ENCODE data around the gene QSER1. TPM values are rescaled to one million over a fixed set of nuclear protein-coding genes. Genes with fewer than 3 reads are reported as not detected.
A peak's percentile ranks its signal among the peaks of the same experiment; 100 is the strongest.

The QSER1 gene
- polyA plus RNA-seq, 1 donor (not counting 4 experiments of a cell fraction or from before 2014, with no cell fraction given): 14.7 TPM

DNA sequence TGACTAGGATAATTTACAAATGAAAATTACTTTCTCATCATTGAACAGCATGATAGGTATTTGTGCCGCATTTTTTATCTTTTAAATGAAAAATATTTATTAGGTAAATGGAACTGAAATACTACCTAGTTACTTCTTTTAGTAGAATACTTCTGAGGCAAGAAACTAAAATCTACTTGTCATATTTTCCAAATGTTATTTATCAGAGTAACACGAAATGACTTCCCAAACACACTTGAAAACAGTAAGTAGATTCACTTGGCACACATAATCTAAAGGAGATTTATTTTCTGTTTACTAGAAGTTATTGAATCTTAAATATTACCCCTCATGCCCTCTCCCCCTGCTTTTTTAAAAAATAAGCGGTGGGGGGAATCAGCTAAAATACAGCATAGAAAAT is 2.3 kb downstream of the QSER1 start:
- no peak for FAIRE-seq
- H3K27ac ChIP-seq (ENCODE audit: control insufficient read depth, insufficient read depth, low read length): peak overlapping the region; percentile 81
- H3K9ac ChIP-seq (ENCODE audit: control insufficient read depth, extremely low read depth, insufficient read depth, low read length): peak overlapping the region; percentile 91

DNA sequence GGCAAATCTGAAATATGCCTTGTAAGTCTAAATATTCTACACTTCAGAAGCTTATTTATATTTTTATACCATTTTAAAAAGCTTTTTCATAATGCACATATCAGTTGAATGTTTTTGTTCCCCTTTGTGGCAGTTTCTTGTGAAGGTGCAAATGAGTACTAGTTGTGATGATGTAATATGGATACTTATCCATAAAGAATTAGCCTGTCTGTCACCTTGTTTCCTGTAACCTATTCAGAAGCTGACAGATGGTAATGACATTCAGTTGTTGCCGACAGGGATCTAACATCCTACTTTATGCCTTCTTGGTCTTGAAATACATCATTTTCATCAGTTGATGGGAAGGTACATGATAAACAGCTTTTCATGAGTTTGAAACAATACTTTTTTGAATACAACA is 2.9 kb downstream of the QSER1 start:
- Histone ChIP-seq H4K20me1 (ENCODE audit: control insufficient read depth, extremely low read depth, insufficient read depth, low read length) (no peaks in the 10 kb centered on the region), H3K9me1 (ENCODE audit: control insufficient read depth, extremely low read depth, insufficient read depth, low read length) (peaks cover 2% of the 10 kb centered on the region), H3K9ac (ENCODE audit: control insufficient read depth, extremely low read depth, insufficient read depth, low read length) (no peak overlapping the region), H3K79me2 (ENCODE audit: control insufficient read depth, insufficient read depth, low read length) (peaks cover 68% of the 10 kb centered on the region), H3K4me3 (ENCODE audit: control insufficient read depth in 2 of 3, extremely low read depth in 1 of 3, insufficient read depth in 2 of 3, low read depth in 1 of 3, low read length in 3 of 3) (no peak overlapping the region), H3K27ac (ENCODE audit: control insufficient read depth, insufficient read depth, low read length) (no peak overlapping the region), H3K4me2 (ENCODE audit: control insufficient read depth, extremely low read depth, insufficient read depth, low read depth, low read length) (peak overlapping the region; percentile 16), H3K9me3 (ENCODE audit: control insufficient read depth, low read depth, low read length) (no peaks in the 10 kb centered on the region), H3K36me3 (ENCODE audit: control insufficient read depth in 2 of 2, extremely low read depth in 1 of 2, insufficient read depth in 2 of 2, low read length in 2 of 2) (peaks cover 0 to 3% of the 10 kb centered on the region in 2 experiments), H3K27me3 (ENCODE audit: control insufficient read depth, extremely low read depth, insufficient read depth, low read length) (no peaks in the 10 kb centered on the region), H2AFZ (ENCODE audit: control insufficient read depth, low read length) (no peak overlapping the region), H3K4me1 (ENCODE audit: control insufficient read depth, extremely low read depth, insufficient read depth, low read length) (peaks cover 13% of the 10 kb centered on the region)
- no peak for FAIRE-seq
- dilution Hi-C loops (cut with MboI; ENCODE audit: extremely low pct_ligation_motif_present, low sequenced_read_pairs): no loop called here
- DNase-seq (ENCODE audit: low read depth, low spot score): no peak
- TF ChIP-seq EZH2 (IDR thresholded peaks at IDR 0.05; ENCODE audit: low read length): no peak
- TF ChIP-seq, protein P1, sequence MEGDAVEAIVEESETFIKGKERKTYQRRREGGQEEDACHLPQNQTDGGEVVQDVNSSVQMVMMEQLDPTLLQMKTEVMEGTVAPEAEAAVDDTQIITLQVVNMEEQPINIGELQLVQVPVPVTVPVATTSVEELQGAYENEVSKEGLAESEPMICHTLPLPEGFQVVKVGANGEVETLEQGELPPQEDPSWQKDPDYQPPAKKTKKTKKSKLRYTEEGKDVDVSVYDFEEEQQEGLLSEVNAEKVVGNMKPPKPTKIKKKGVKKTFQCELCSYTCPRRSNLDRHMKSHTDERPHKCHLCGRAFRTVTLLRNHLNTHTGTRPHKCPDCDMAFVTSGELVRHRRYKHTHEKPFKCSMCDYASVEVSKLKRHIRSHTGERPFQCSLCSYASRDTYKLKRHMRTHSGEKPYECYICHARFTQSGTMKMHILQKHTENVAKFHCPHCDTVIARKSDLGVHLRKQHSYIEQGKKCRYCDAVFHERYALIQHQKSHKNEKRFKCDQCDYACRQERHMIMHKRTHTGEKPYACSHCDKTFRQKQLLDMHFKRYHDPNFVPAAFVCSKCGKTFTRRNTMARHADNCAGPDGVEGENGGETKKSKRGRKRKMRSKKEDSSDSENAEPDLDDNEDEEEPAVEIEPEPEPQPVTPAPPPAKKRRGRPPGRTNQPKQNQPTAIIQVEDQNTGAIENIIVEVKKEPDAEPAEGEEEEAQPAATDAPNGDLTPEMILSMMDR (optimal IDR thresholded peaks at IDR 0.05 in 1 of 3, IDR thresholded peaks at IDR 0.05 in 1 of 3, conservative IDR thresholded peaks at IDR 0.05 in 1 of 3; ENCODE audit: extremely low read depth in 1 of 3, insufficient read depth in 2 of 3, low read length in 3 of 3): no peak

More for the DNA sequence above, 2.3 kb downstream of the QSER1 start:
- peaks cover 2% of the 10 kb centered on the region for H3K9me1 ChIP-seq (ENCODE audit: control insufficient read depth, extremely low read depth, insufficient read depth, low read length)
- H3K4me3 ChIP-seq (ENCODE audit: control insufficient read depth in 2 of 3, extremely low read depth in 1 of 3, insufficient read depth in 2 of 3, low read depth in 1 of 3, low read length in 3 of 3): peak overlapping the region; percentile 80 to 96 (median 92)
- H3K9me3 ChIP-seq (ENCODE audit: control insufficient read depth, low read depth, low read length): no peaks in the 10 kb centered on the region
- DNase-seq (ENCODE audit: low read depth, low spot score): no peak
- H3K36me3 ChIP-seq (ENCODE audit: control insufficient read depth in 2 of 2, extremely low read depth in 1 of 2, insufficient read depth in 2 of 2, low read length in 2 of 2): peaks cover 0 to 3% of the 10 kb centered on the region in 2 experiments
- no peaks in the 10 kb centered on the region for H4K20me1 ChIP-seq (ENCODE audit: control insufficient read depth, extremely low read depth, insufficient read depth, low read length)
- peaks cover 64% of the 10 kb centered on the region for H3K79me2 ChIP-seq (ENCODE audit: control insufficient read depth, insufficient read depth, low read length)
- no peak overlapping the region for H2AFZ ChIP-seq (ENCODE audit: control insufficient read depth, low read length)
- peaks cover 13% of the 10 kb centered on the region for H3K4me1 ChIP-seq (ENCODE audit: control insufficient read depth, extremely low read depth, insufficient read depth, low read length)
- dilution Hi-C loops (cut with MboI; ENCODE audit: extremely low pct_ligation_motif_present, low sequenced_read_pairs): no loop called here
- H3K27me3 ChIP-seq (ENCODE audit: control insufficient read depth, extremely low read depth, insufficient read depth, low read length): no peaks in the 10 kb centered on the region
- H3K4me2 ChIP-seq (ENCODE audit: control insufficient read depth, extremely low read depth, insufficient read depth, low read depth, low read length): peak overlapping the region; percentile 84
- TF ChIP-seq EZH2 (IDR thresholded peaks at IDR 0.05; ENCODE audit: low read length): no peak
- TF ChIP-seq, protein P1 (optimal IDR thresholded peaks at IDR 0.05 in 1 of 3, IDR thresholded peaks at IDR 0.05 in 1 of 3, conservative IDR thresholded peaks at IDR 0.05 in 1 of 3; ENCODE audit: extremely low read depth in 1 of 3, insufficient read depth in 2 of 3, low read length in 3 of 3): no peak

Data from keratinocyte (primary cell).